Upper lobe of left lung (tissue), 4 donors: ENCODE results near the gene PDLIM5.

ENCODE experiments used
- EP300 ChIP-seq, 4 donors: sonication (generic); formaldehyde crosslinking; IDR thresholded peaks; one replicate each; pipeline ENCODE4 v1.5.1; 2017; ENCODE audit warnings: antibody characterized with exemption in 4 of 4, control low read depth in 2 of 4
- POLR2A ChIP-seq, 4 donors: fragments of 450-650 bp; IDR thresholded peaks; one replicate each; pipeline ENCODE4 v1.5.1; 2016 to 2017; ENCODE audit warnings: antibody characterized with exemption in 4 of 4, mild to moderate bottlenecking in 2 of 4
- POLR2AphosphoS5 ChIP-seq, 2 donors: sonication (generic); formaldehyde crosslinking; IDR thresholded peaks; one replicate each; pipeline ENCODE4 v1.5.1; 2017; ENCODE audit warnings: antibody characterized with exemption in 2 of 2
- TF ChIP-seq, protein P1 (sequence below), 6 experiments: fragments of 450-650 bp in 4 of 6; fragments of 200-600 bp in 2 of 6; sonication (generic) in 2 of 6; IDR thresholded peaks; one replicate each; pipeline ENCODE4 v1.5.1; 2016 to 2019; ENCODE audit warnings: antibody characterized with exemption in 6 of 6

DNA sequence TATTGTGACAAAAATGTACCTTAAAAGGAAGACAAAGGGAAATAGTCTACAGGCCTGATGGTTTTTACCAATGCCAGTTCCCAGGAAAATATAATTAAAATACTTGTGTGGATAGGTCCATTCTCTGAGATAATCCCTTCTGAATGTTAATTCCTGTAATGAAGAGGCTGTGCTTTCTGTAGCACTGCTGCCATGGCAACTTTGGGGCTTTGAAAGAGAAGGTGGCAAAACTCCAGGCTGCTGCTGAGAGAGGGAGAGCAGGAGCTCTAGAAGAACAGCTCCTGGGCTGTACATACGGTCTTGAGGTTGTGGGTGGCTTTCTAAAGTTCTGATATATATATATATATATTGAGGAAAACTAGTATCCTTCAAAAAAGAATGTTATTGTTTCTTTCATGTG, 125.4 kb downstream of the PDLIM5 start:
- TF ChIP-seq, protein P1, sequence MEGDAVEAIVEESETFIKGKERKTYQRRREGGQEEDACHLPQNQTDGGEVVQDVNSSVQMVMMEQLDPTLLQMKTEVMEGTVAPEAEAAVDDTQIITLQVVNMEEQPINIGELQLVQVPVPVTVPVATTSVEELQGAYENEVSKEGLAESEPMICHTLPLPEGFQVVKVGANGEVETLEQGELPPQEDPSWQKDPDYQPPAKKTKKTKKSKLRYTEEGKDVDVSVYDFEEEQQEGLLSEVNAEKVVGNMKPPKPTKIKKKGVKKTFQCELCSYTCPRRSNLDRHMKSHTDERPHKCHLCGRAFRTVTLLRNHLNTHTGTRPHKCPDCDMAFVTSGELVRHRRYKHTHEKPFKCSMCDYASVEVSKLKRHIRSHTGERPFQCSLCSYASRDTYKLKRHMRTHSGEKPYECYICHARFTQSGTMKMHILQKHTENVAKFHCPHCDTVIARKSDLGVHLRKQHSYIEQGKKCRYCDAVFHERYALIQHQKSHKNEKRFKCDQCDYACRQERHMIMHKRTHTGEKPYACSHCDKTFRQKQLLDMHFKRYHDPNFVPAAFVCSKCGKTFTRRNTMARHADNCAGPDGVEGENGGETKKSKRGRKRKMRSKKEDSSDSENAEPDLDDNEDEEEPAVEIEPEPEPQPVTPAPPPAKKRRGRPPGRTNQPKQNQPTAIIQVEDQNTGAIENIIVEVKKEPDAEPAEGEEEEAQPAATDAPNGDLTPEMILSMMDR (IDR thresholded peaks at IDR 0.05) = no peak
- TF ChIP-seq POLR2AphosphoS5 (IDR thresholded peaks at IDR 0.05) = no peak
- no peak for TF ChIP-seq POLR2A (IDR thresholded peaks at IDR 0.05)
- TF ChIP-seq EP300 (IDR thresholded peaks at IDR 0.05) = no peak
